K562 (cell line): ENCODE data around the gene PDGFD. TPM values are rescaled to one million over a fixed set of nuclear protein-coding genes. Genes with fewer than 3 reads are reported as not detected.

Source experiments
- ATAC-seq: fragments of 200-7000 bp; cut with Tn5 transposase; 3 replicates; pipeline ENCODE4 v1.9.1; 2020; ENCODE audit warnings: moderate library complexity
- BruUV-seq: library from RNA; stranded (reverse); fragments of 400-500 nt; replicated peaks from 2 replicates; lab custom pipeline; 2021; lab: Mats Ljungman, UMichigan
- CTCF ChIA-PET: fragments of 300-600 bp; formaldehyde crosslinking; extraction: SDS; loops from one replicate; lab custom pipeline; 2021; ENCODE audit warnings: low intra/inter-chr PET ratio; lab: Yijun Ruan, JAX
- POLR2A ChIA-PET: fragments of 300-600, 350-650 bp; sonication (Branson Sonifier 250); formaldehyde crosslinking; extraction: SDS; loops from one replicate; lab custom pipeline; 2021; ENCODE audit warnings: antibody characterized with exemption, inconsistent platforms; lab: Yijun Ruan, JAX
- DNase-seq, 4 experiments: peaks; one replicate each; pipeline versions ENCODE4 v3.0.0 to v3.0.0-alpha.2; 2011 to 2018; ENCODE audit warnings: low spot score in 3 of 4, mixed read lengths in 3 of 4; ENCODE audit errors: extremely low read depth in 1 of 4
- FAIRE-seq: peaks from 2 replicates; lab custom pipeline; 2011; peaks lifted over from hg19 to GRCh38; lab: Jason Lieb, UNC
- H2AFZ ChIP-seq: 2 replicates; pipeline ENCODE4 v1.6.0; 2011; ENCODE audit warnings: low read depth, low read length, control low read depth, inconsistent platforms
- H3K27ac ChIP-seq: fragments of 200-600 bp; 3 replicates; pipeline ENCODE4 v1.8.0; 2011; ENCODE audit warnings: low read depth, mild to moderate bottlenecking, control low read depth, inconsistent platforms, low read length, moderate library complexity, mixed read lengths; ENCODE audit errors: extremely low read depth
- H3K27me3 ChIP-seq, 2 experiments: fragments of 300-600 bp in 1 of 2; 2 replicates in 1 of 2; 3 replicates in 1 of 2; pipeline versions ENCODE4 v1.6.0 to v1.8.0; 2011; ENCODE audit warnings: inconsistent platforms in 2 of 2, low read length in 2 of 2, mild to moderate bottlenecking in 1 of 2, mixed read lengths in 1 of 2, moderate library complexity in 1 of 2; ENCODE audit not compliant: control insufficient read depth in 2 of 2, insufficient read depth in 2 of 2
- H3K36me3 ChIP-seq: fragments of 300-600 bp; 3 replicates; pipeline ENCODE4 v1.8.0; 2011; ENCODE audit warnings: mild to moderate bottlenecking, low read length, inconsistent platforms; ENCODE audit not compliant: control insufficient read depth, insufficient read depth
- H3K4me1 ChIP-seq, 2 experiments: fragments of 200-600 bp in 1 of 2; replicated peaks in 1 of 2; 2 replicates in 1 of 2; 3 replicates in 1 of 2; pipeline versions ENCODE4 v1.5.1 to v1.8.0; 2011; ENCODE audit warnings: inconsistent platforms in 2 of 2, low read length in 2 of 2, mild to moderate bottlenecking in 1 of 2, mixed read lengths in 1 of 2, moderate library complexity in 1 of 2; ENCODE audit not compliant: control insufficient read depth in 2 of 2, insufficient read depth in 2 of 2
- H3K4me2 ChIP-seq: 2 replicates; pipeline ENCODE4 v1.6.1; 2011; ENCODE audit warnings: low read length, control low read depth, inconsistent platforms, mixed read lengths; ENCODE audit not compliant: insufficient read depth
- H3K4me3 ChIP-seq: fragments of 200-600 bp; sonication (generic), shearing (Covaris generic); 2 replicates; pipeline ENCODE4 v1.5.1; 2016; ENCODE audit warnings: control low read depth, inconsistent platforms
- H3K79me2 ChIP-seq: fragments of 200-600 bp; 3 replicates; pipeline ENCODE4 v1.8.0; 2011; ENCODE audit warnings: low read length, inconsistent platforms; ENCODE audit not compliant: control insufficient read depth, insufficient read depth
- H3K9ac ChIP-seq, 2 experiments: 2 replicates each; pipeline versions ENCODE4 v1.6.0 to v1.6.1; 2011; ENCODE audit warnings: low read depth in 2 of 2, low read length in 2 of 2, control low read depth in 1 of 2, inconsistent platforms in 1 of 2, mild to moderate bottlenecking in 1 of 2, mixed read lengths in 1 of 2; ENCODE audit not compliant: insufficient read depth in 1 of 2
- H3K9me1 ChIP-seq: one replicate; pipeline ENCODE4 v1.6.0; 2011; ENCODE audit warnings: inconsistent platforms, mild to moderate bottlenecking, low read length, moderate library complexity; ENCODE audit not compliant: control insufficient read depth, insufficient read depth
- H3K9me3 ChIP-seq: replicated peaks from 2 replicates; pipeline ENCODE4 v1.5.1; 2011; ENCODE audit warnings: low read depth, low read length, inconsistent platforms; ENCODE audit not compliant: control insufficient read depth, insufficient read depth
- H4K20me1 ChIP-seq: replicated peaks from 2 replicates; pipeline ENCODE4 v1.6.1; 2011; ENCODE audit warnings: low read length, inconsistent platforms, mixed read lengths; ENCODE audit not compliant: control insufficient read depth, insufficient read depth
- BACH1 ChIP-seq: fragments of 200-800 bp; sonication (Bioruptor generic); IDR thresholded peaks from 2 replicates; pipeline ENCODE4 v1.6.1; 2016; ENCODE audit warnings: missing genetic modification characterization, missing compliant biosample characterization
- CBFA2T2 ChIP-seq: fragments of 450-650 bp; conservative IDR thresholded peaks from 2 replicates; pipeline ENCODE4 v1.6.1; 2017; ENCODE audit warnings: mild to moderate bottlenecking
- CSDE1 ChIP-seq, 2 experiments: fragments of 450-650 bp; IDR thresholded peaks; 2 replicates each; pipeline ENCODE4 v1.6.1; 2016; ENCODE audit warnings: mild to moderate bottlenecking in 1 of 2
- E2F3 ChIP-seq: fragments of 250-450 bp; sonication (Bioruptor Pico); IDR thresholded peaks from 2 replicates; pipeline ENCODE4 v1.4.0; 2020; ENCODE audit warnings: mild to moderate bottlenecking
- HNRNPUL1 ChIP-seq: fragments of 200-400 bp; formaldehyde crosslinking; IDR thresholded peaks from 2 replicates; pipeline ENCODE4 v1.6.1; 2017; ENCODE audit warnings: low read length
- L3MBTL2 ChIP-seq: fragments of 450-650 bp; IDR thresholded peaks from 2 replicates; pipeline ENCODE4 v1.6.1; 2016; ENCODE audit warnings: mild to moderate bottlenecking, moderate library complexity
- PURB ChIP-seq: sonication (generic); formaldehyde crosslinking; IDR thresholded peaks from 2 replicates; pipeline ENCODE4 v1.9.0; 2021; ENCODE audit warnings: low read depth, mild to moderate bottlenecking, missing genetic modification reagents
- SIN3B ChIP-seq: fragments of 450-650 bp; IDR thresholded peaks from 2 replicates; pipeline ENCODE4 v1.6.1; 2017; ENCODE audit warnings: low read depth, mild to moderate bottlenecking, moderate library complexity
- SMAD2 ChIP-seq: fragments of 150-350 bp; IDR thresholded peaks from 2 replicates; pipeline ENCODE4 v1.6.1; 2014; ENCODE audit warnings: low read depth, mild to moderate bottlenecking, low read length
- SOX6 ChIP-seq: fragments of 450-650 bp; IDR thresholded peaks from 2 replicates; pipeline ENCODE4 v1.6.1; 2014; ENCODE audit warnings: mild to moderate bottlenecking
- TOE1 ChIP-seq, 2 experiments: fragments of 450-650 bp in 1 of 2; sonication (generic) in 1 of 2; formaldehyde crosslinking in 1 of 2; IDR thresholded peaks; 2 replicates each; pipeline versions ENCODE4 v1.7.1 to v1.8.0; 2016 to 2022; ENCODE audit warnings: borderline replicate concordance in 2 of 2, mild to moderate bottlenecking in 2 of 2, antibody characterized with exemption in 1 of 2, inconsistent platforms in 1 of 2, low read depth in 1 of 2, missing genetic modification reagents in 1 of 2, moderate library complexity in 1 of 2
- WHSC1 ChIP-seq: IDR thresholded peaks from one replicate; pipeline ENCODE4 v1.6.1; 2012; ENCODE audit warnings: low read length, control low read depth, inconsistent platforms
- ZBTB5 ChIP-seq: fragments of 450-650 bp; IDR thresholded peaks from 2 replicates; pipeline ENCODE4 v1.6.1; 2017; ENCODE audit warnings: antibody characterized with exemption
- ZNF133 ChIP-seq: fragments of 250-450 bp; sonication (Bioruptor Pico); IDR thresholded peaks from 2 replicates; pipeline ENCODE4 v1.4.0; 2020; ENCODE audit warnings: mild to moderate bottlenecking
- WGBS: fragments of 100-300 bp; shearing (Covaris generic); methylation state at CpG from one replicate; pipeline ENCODE4 v1.1.6; 2016; ENCODE audit warnings: low coverage, mixed read lengths; ENCODE audit not compliant: insufficient coverage; ENCODE audit errors: missing lambda C conversion rate; 5-methylcytosine and 5-hydroxymethylcytosine counted together
- in situ Hi-C: fragments of 300-500 bp; cut with MboI; formaldehyde crosslinking; loops from 4 replicates; pipeline ENCODE4 v1.15.0; 2018; ENCODE audit warnings: inconsistent platforms, mixed read lengths
- intact Hi-C: fragments of 100-400 bp; cut with micrococcal nuclease; formaldehyde crosslinking; loops from 2 replicates; pipeline ENCODE4 v1.14.2; 2022
- polyA plus RNA-seq, 8 experiments: library from polyadenylated mRNA; depleted of rRNA in 4 of 8; stranded (reverse) in 5 of 8; unstranded in 3 of 8; fragments of >200 nt; fragmentation: Nextera tagmentation in 2 of 8; fragmentation: Illumina TruSeq in 1 of 8; extraction: Ambion mirVana in 2 of 8; extraction: Trizol in 1 of 8; gene quantifications; 2 replicates each; pipeline versions ENCODE4 v1.2.1 to v1.2.3, GENCODE V29; 2011 to 2014; ENCODE audit warnings: inconsistent platforms in 1 of 8, missing spikeins in 1 of 8
- total RNA-seq, 7 experiments: library from RNA; depleted of rRNA in 6 of 7; stranded (reverse); fragments of >200 nt in 6 of 7; fragmentation: Illumina TruSeq in 2 of 7; extraction: Trizol in 2 of 7; gene quantifications; 2 replicates each; pipeline versions ENCODE4 v1.2.1 to v1.2.3, GENCODE V29; 2011 to 2021; ENCODE audit warnings: low replicate concordance in 1 of 7
- TF ChIP-seq, protein P1 (sequence below), 2 experiments: fragments of 450-650 bp in 1 of 2; sonication (generic) in 1 of 2; formaldehyde crosslinking; conservative IDR thresholded peaks; 2 replicates each; pipeline versions ENCODE4 v1.4.0 to v1.8.1; 2020 to 2022; ENCODE audit warnings: mild to moderate bottlenecking in 1 of 2, missing genetic modification reagents in 1 of 2

PDGFD gene
- total and polyA plus RNA-seq, 9 of the 15 experiments (the other 6 are each of a cell fraction or from before 2014, with no cell fraction given), result 0.11 TPM; not detected in 8

GRCh38 chr11:103875855-103876510 lies 288.0 kb downstream of the PDGFD start:
- no peaks in the 10 kb centered on the region for H3K4me1 ChIP-seq
- H3K36me3 ChIP-seq, result no peaks in the 10 kb centered on the region
- H4K20me1 ChIP-seq, result no peaks in the 10 kb centered on the region
- H3K9me1 ChIP-seq, result no peaks in the 10 kb centered on the region
- H3K9me3 ChIP-seq, result no peaks in the 10 kb centered on the region
- in situ Hi-C loops, result no loop called here
- H3K4me3 ChIP-seq, result no peak overlapping the region
- H2AFZ ChIP-seq, result no peak overlapping the region
- no peak overlapping the region for H3K4me2 ChIP-seq
- H3K27ac ChIP-seq, result no peak overlapping the region
- ATAC-seq (no peak), FAIRE-seq (no peak)
- H3K27me3 ChIP-seq, result no peaks in the 10 kb centered on the region
- WGBS, result 0% methylated on average over 2 of the region's 2 CpGs
- CTCF ChIA-PET, result no interaction called here
- BruUV-seq, result no TSS peak
- no peak for TF ChIP-seq L3MBTL2
- TF ChIP-seq BACH1 (tag), result no peak
- TF ChIP-seq WHSC1, result no peak
- TF ChIP-seq, all 486 proteins: peak for 0
- Histone ChIP-seq H3K9ac (no peak overlapping the region), H3K79me2 (no peaks in the 10 kb centered on the region)
- no peak for DNase-seq
- POLR2A ChIA-PET, result no interaction called here
- intact Hi-C loops, result no loop called here

DNA sequence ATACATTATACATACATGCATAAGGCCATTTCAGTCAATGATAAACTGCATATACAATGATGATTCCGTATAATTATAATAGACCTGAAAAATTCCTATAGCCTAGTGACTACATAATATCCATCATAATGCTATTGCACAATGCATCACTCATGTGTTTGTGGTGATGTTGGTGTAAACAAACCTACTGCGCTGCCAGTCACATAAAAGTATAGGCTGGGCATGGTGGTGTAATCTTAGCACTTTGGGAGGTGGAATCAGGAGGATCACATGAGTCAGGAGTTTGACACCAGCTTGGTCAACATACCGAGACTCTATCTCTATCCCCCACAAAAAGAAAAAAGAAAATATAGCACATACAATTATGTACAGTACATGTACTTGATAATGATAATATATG lies 291.2 kb downstream of the PDGFD start:
- Histone ChIP-seq H3K9ac (no peak overlapping the region), H3K9me3 (no peaks in the 10 kb centered on the region), H3K4me1 (no peaks in the 10 kb centered on the region), H2AFZ (no peak overlapping the region), H3K9me1 (no peaks in the 10 kb centered on the region), H3K4me2 (no peak overlapping the region), H4K20me1 (no peaks in the 10 kb centered on the region), H3K4me3 (no peak overlapping the region), H3K27me3 (no peaks in the 10 kb centered on the region), H3K36me3 (no peaks in the 10 kb centered on the region), H3K27ac (no peak overlapping the region), H3K79me2 (no peaks in the 10 kb centered on the region)
- in situ Hi-C loops, result no loop called here
- BruUV-seq, result no TSS peak
- ChIA-PET POLR2A (no interaction called here), CTCF (no interaction called here)
- ATAC-seq, result no peak
- intact Hi-C loops, result no loop called here
- no peak for DNase-seq
- FAIRE-seq, result no peak
- WGBS, result 3% methylated on average over 3 of the region's 3 CpGs
- TF ChIP-seq PURB (CRISPR knock-in tag) (no peak), TOE1 (IDR thresholded peaks at IDR 0.05; ENCODE audit: borderline replicate concordance) (no peak), TOE1 (CRISPR knock-in tag; IDR thresholded peaks at IDR 0.05; ENCODE audit: borderline replicate concordance, low read depth) (no peak), SOX6 (no peak), ZBTB5 (no peak), HNRNPUL1 (no peak), ZNF133 (no peak), SMAD2 (no peak), E2F3 (no peak), SIN3B (no peak), CSDE1 (IDR thresholded peaks at IDR 0.05) (no peak), CBFA2T2 (no peak)
- TF ChIP-seq, protein P1, sequence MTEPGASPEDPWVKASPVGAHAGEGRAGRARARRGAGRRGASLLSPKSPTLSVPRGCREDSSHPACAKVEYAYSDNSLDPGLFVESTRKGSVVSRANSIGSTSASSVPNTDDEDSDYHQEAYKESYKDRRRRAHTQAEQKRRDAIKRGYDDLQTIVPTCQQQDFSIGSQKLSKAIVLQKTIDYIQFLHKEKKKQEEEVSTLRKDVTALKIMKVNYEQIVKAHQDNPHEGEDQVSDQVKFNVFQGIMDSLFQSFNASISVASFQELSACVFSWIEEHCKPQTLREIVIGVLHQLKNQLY (CRISPR knock-in tag; conservative IDR thresholded peaks at IDR 0.05), result no peak
